Peyer's patch (tissue), 4 donors: ENCODE measurements around the gene TSPAN14.

Experiments used
- POLR2A ChIP-seq, 2 donors: fragments of 450-650 bp; IDR thresholded peaks; one replicate each; pipeline ENCODE4 v1.5.1; 2017; ENCODE audit warnings: antibody characterized with exemption in 2 of 2, mild to moderate bottlenecking in 2 of 2, moderate library complexity in 2 of 2
- TF ChIP-seq, protein P1 (sequence below), 6 experiments: fragments of 450-650 bp in 4 of 6; fragments of 200-600 bp in 2 of 6; sonication (generic) in 1 of 6; IDR thresholded peaks; one replicate each; pipeline ENCODE4 v1.5.1; 2017 to 2019; ENCODE audit warnings: antibody characterized with exemption in 6 of 6, mild to moderate bottlenecking in 3 of 6, moderate library complexity in 1 of 6

DNA sequence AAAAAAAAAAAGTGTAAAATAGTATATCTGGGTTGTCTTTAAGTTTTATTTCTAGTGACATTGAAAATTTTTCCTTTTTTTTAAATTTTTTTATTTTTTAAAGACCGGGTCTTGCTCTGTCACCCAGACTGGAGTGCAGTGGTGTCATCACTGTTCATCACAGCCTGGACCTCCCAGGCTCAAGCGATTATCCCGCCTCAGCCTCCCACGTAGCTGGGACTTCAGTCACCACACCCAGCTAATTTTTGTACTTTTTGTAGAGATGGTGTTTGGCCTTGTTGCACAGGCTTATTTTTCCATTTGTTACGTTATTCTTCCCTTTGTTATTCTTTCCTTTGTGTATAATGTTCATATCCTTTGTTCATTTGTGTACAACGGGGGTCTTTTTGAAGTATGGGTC lies 30.1 kb downstream of the TSPAN14 start:
- no peak for TF ChIP-seq POLR2A (IDR thresholded peaks at IDR 0.05)
- TF ChIP-seq, protein P1, sequence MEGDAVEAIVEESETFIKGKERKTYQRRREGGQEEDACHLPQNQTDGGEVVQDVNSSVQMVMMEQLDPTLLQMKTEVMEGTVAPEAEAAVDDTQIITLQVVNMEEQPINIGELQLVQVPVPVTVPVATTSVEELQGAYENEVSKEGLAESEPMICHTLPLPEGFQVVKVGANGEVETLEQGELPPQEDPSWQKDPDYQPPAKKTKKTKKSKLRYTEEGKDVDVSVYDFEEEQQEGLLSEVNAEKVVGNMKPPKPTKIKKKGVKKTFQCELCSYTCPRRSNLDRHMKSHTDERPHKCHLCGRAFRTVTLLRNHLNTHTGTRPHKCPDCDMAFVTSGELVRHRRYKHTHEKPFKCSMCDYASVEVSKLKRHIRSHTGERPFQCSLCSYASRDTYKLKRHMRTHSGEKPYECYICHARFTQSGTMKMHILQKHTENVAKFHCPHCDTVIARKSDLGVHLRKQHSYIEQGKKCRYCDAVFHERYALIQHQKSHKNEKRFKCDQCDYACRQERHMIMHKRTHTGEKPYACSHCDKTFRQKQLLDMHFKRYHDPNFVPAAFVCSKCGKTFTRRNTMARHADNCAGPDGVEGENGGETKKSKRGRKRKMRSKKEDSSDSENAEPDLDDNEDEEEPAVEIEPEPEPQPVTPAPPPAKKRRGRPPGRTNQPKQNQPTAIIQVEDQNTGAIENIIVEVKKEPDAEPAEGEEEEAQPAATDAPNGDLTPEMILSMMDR (IDR thresholded peaks at IDR 0.05), result no peak
